ENCODE measurements around the gene PRDM16.

The PRDM16 gene

DNA sequence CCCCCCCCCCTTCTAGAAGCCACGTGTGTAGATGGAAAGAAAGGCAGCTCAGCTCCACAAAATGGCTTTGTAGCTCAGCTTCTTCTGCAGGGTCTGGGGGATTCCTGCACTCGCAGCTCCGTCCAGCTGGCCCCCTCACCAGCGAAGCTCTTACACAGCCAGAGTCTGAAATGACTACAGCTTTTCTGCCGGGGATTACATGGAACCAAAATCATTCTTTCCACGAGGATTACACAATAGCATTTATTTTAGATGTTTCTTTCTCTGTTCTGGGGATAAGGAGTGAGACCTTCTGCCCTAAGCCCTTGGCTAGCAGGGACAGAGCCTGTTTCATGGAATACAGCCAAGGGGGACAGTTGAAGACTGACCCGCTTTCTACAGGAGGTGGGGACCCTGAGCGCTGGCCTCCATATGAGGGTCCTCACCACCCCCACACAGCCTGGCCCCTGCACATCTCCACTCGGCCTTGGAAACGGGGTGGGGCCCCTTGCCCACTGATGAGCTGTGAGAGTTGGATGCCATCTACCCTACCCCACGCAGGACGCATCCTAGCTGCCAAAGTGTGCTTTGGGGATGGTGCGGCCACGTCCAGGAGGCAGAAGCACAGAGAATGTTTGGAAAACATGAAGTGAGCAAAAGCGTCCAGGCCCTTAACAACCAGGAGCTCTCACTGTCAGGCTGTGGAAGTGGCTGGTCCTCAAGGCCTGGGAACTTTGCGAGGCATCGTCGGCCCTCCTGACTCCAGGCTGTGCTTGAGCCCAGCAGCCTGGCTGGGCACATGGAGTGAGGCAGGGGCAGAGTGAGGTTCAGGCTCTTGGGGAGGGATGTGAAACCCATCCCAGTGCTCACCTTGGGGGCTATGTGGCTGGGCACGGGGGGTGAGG lies 33.2 kb upstream of the PRDM16 start:
- TF ChIP-seq GLIS3 (CRISPR knock-in tag; IDR thresholded peaks at IDR 0.05): no peak
- no peak for TF ChIP-seq BACH2 (CRISPR knock-in tag; IDR thresholded peaks at IDR 0.05; ENCODE audit: borderline replicate concordance)
- TF ChIP-seq, protein P1, sequence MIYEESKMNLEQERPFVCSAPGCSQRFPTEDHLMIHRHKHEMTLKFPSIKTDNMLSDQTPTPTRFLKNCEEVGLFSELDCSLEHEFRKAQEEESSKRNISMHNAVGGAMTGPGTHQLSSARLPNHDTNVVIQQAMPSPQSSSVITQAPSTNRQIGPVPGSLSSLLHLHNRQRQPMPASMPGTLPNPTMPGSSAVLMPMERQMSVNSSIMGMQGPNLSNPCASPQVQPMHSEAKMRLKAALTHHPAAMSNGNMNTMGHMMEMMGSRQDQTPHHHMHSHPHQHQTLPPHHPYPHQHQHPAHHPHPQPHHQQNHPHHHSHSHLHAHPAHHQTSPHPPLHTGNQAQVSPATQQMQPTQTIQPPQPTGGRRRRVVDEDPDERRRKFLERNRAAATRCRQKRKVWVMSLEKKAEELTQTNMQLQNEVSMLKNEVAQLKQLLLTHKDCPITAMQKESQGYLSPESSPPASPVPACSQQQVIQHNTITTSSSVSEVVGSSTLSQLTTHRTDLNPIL (CRISPR knock-in tag; IDR thresholded peaks at IDR 0.05; ENCODE audit: low read depth): no peak
- no peak for TF ChIP-seq CSDC2 (CRISPR knock-in tag; IDR thresholded peaks at IDR 0.05)
- no peak for TF ChIP-seq OSR1 (CRISPR knock-in tag; IDR thresholded peaks at IDR 0.05)
- TF ChIP-seq ARNTL (CRISPR knock-in tag; IDR thresholded peaks at IDR 0.05; ENCODE audit: borderline replicate concordance, low read depth): no peak
- TF ChIP-seq TOX (CRISPR knock-in tag; IDR thresholded peaks at IDR 0.05; ENCODE audit: borderline replicate concordance): no peak
- TF ChIP-seq PPARA (CRISPR knock-in tag; IDR thresholded peaks at IDR 0.05; ENCODE audit: borderline replicate concordance): no peak
- ATAC-seq: no peak

DNA sequence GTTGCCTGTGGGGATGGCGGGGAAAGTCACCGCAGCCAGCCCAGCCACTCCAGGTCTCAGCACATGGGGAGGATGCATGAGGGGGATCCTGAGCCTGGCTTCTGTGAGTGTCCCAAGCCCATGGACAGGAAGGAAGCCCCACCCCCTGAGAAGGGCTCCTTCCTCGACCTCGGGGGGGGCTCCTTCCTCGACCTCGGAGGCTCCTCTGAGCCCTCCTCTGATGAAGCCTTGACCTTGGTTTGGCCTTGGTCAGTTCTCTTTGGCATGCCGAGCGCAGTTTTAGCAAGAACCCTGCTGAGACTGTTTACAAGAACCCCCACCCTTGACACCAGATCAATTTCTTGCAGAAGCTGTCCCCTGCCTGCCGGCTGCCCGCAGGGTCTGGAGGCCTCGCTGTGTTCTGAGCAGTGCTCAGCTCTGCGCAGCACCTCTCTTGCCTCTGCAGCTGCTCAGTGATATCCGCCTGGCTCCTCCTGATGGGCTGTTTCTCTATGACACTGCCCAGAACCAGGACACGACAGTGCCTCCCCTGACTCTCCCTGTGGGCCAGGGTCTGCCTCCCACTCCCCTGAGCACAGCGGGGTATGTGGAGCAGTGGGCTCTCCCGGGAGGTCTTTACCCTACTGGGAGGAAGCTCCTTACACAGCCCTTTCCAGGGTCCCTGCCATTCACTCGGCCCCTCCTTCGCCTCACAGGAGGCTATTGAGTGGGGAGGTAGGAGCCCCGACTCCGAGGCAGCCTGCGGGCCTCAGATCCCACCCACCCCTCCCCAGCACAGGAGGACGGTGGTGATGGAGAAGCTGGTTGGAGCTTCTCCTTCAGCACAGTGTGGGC lies 32.3 kb upstream of the PRDM16 start:
- TF ChIP-seq ZNF565 (CRISPR knock-in tag; conservative IDR thresholded peaks at IDR 0.05; ENCODE audit: low read depth) (no peak), ZC3H10 (CRISPR knock-in tag; IDR thresholded peaks at IDR 0.05) (no peak), PPARA (CRISPR knock-in tag; IDR thresholded peaks at IDR 0.05; ENCODE audit: borderline replicate concordance) (no peak), RARB (CRISPR knock-in tag; IDR thresholded peaks at IDR 0.05) (no peak), ZFP3 (CRISPR knock-in tag; IDR thresholded peaks at IDR 0.05) (no peak), ZNF8 (CRISPR knock-in tag; IDR thresholded peaks at IDR 0.05) (no peak)
- TF ChIP-seq, protein P2, sequence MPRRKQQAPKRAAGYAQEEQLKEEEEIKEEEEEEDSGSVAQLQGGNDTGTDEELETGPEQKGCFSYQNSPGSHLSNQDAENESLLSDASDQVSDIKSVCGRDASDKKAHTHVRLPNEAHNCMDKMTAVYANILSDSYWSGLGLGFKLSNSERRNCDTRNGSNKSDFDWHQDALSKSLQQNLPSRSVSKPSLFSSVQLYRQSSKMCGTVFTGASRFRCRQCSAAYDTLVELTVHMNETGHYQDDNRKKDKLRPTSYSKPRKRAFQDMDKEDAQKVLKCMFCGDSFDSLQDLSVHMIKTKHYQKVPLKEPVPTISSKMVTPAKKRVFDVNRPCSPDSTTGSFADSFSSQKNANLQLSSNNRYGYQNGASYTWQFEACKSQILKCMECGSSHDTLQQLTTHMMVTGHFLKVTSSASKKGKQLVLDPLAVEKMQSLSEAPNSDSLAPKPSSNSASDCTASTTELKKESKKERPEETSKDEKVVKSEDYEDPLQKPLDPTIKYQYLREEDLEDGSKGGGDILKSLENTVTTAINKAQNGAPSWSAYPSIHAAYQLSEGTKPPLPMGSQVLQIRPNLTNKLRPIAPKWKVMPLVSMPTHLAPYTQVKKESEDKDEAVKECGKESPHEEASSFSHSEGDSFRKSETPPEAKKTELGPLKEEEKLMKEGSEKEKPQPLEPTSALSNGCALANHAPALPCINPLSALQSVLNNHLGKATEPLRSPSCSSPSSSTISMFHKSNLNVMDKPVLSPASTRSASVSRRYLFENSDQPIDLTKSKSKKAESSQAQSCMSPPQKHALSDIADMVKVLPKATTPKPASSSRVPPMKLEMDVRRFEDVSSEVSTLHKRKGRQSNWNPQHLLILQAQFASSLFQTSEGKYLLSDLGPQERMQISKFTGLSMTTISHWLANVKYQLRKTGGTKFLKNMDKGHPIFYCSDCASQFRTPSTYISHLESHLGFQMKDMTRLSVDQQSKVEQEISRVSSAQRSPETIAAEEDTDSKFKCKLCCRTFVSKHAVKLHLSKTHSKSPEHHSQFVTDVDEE (CRISPR knock-in tag; IDR thresholded peaks at IDR 0.05): no peak
- TF ChIP-seq, protein P3, sequence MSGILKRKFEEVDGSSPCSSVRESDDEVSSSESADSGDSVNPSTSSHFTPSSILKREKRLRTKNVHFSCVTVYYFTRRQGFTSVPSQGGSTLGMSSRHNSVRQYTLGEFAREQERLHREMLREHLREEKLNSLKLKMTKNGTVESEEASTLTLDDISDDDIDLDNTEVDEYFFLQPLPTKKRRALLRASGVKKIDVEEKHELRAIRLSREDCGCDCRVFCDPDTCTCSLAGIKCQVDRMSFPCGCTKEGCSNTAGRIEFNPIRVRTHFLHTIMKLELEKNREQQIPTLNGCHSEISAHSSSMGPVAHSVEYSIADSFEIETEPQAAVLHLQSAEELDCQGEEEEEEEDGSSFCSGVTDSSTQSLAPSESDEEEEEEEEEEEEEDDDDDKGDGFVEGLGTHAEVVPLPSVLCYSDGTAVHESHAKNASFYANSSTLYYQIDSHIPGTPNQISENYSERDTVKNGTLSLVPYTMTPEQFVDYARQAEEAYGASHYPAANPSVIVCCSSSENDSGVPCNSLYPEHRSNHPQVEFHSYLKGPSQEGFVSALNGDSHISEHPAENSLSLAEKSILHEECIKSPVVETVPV (CRISPR knock-in tag; IDR thresholded peaks at IDR 0.05): no peak
- no peak for ATAC-seq

DNA sequence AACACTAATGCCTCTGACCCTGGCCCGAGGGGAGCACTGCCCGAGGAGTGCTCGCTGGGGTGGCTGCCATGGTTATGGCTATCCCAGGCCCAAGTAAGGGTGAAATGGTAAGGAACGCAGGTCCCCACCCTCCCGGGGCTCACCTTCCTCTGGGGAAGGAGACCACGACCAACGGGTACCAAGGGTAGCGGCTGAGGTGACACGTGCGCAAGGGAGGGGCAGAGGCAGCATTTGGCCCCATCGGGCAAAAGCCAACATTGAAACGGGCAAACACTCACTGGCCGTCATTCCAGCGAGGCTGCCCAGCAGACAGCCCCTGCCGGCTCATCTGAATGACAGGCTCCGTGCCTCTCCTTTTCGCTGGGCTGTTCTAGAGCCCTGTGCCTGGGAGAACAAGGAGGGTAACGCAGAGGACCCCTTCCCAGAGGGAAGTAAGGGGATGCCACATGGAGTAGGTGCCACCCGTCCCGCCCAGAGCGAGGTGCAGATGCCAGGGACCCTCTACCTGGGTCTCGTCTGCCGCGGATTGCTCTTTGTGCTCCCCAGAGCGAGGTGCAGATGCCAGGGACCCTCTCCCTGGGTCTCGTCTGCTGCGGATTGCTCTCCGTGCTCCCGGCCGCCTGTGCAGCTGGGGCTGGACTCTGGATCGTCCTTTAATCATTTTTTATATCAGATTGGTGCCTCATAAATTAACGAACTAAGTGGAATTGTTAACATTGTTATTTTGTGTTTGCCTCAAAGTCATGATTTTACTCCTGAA lies 31.5 kb upstream of the PRDM16 start:
- no peak for ATAC-seq
- TF ChIP-seq, protein P1 (CRISPR knock-in tag; IDR thresholded peaks at IDR 0.05; ENCODE audit: low read depth): no peak
- TF ChIP-seq ARNTL (CRISPR knock-in tag; IDR thresholded peaks at IDR 0.05; ENCODE audit: borderline replicate concordance, low read depth) (no peak), RARB (CRISPR knock-in tag; IDR thresholded peaks at IDR 0.05) (no peak), ZNF8 (CRISPR knock-in tag; IDR thresholded peaks at IDR 0.05) (no peak), ISL1 (CRISPR knock-in tag; IDR thresholded peaks at IDR 0.05) (no peak), TCF4 (CRISPR knock-in tag; IDR thresholded peaks at IDR 0.05; ENCODE audit: borderline replicate concordance) (no peak), OSR1 (CRISPR knock-in tag; IDR thresholded peaks at IDR 0.05) (no peak)
- TF ChIP-seq, protein P4, sequence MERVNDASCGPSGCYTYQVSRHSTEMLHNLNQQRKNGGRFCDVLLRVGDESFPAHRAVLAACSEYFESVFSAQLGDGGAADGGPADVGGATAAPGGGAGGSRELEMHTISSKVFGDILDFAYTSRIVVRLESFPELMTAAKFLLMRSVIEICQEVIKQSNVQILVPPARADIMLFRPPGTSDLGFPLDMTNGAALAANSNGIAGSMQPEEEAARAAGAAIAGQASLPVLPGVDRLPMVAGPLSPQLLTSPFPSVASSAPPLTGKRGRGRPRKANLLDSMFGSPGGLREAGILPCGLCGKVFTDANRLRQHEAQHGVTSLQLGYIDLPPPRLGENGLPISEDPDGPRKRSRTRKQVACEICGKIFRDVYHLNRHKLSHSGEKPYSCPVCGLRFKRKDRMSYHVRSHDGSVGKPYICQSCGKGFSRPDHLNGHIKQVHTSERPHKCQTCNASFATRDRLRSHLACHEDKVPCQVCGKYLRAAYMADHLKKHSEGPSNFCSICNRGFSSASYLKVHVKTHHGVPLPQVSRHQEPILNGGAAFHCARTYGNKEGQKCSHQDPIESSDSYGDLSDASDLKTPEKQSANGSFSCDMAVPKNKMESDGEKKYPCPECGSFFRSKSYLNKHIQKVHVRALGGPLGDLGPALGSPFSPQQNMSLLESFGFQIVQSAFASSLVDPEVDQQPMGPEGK (CRISPR knock-in tag; IDR thresholded peaks at IDR 0.05; ENCODE audit: borderline replicate concordance): no peak
